Esophagus squamous epithelium (tissue), 5 donors: ENCODE data around the gene CGA. TPM values are rescaled to one million over a fixed set of nuclear protein-coding genes. Genes with fewer than 3 reads are reported as not detected.

Experiments
- DNase-seq: peaks from one replicate; lab custom pipeline; 2025; lab: John Stamatoyannopoulos, UW
- H3K27ac ChIP-seq, 4 donors: fragments of 200-600 bp; sonication (generic); one replicate each; pipeline ENCODE4 v1.5.1; 2016 to 2019; ENCODE audit warnings: mild to moderate bottlenecking in 1 of 4
- H3K27me3 ChIP-seq, 4 donors: fragments of 200-600 bp; sonication (generic); 1 replicate in 3 of 4; 2 replicates in 1 of 4; pipeline versions ENCODE4 v1.5.1 to v1.6.0; 2017 to 2021; ENCODE audit warnings: antibody characterized with exemption in 1 of 4
- H3K36me3 ChIP-seq, 3 donors: fragments of 200-600 bp; sonication (generic); one replicate each; pipeline ENCODE4 v1.5.1; 2016 to 2019
- H3K4me1 ChIP-seq, 3 donors: fragments of 200-600 bp; sonication (generic); one replicate each; pipeline ENCODE4 v1.5.1; 2017 to 2019
- H3K4me3 ChIP-seq, 4 donors: fragments of 200-600 bp; sonication (generic); 1 replicate in 3 of 4; 2 replicates in 1 of 4; pipeline ENCODE4 v1.5.1; 2016 to 2019; ENCODE audit warnings: mild to moderate bottlenecking in 2 of 4, moderate library complexity in 1 of 4
- H3K9me3 ChIP-seq, 3 donors: fragments of 200-600 bp; sonication (generic); one replicate each; pipeline ENCODE4 v1.5.1; 2016 to 2019
- CTCF ChIP-seq, 6 experiments: fragments of 450-650 bp in 4 of 6; fragments of 200-600 bp in 2 of 6; sonication (generic) in 2 of 6; IDR thresholded peaks; one replicate each; pipeline ENCODE4 v1.5.1; 2016 to 2019; ENCODE audit warnings: antibody characterized with exemption in 6 of 6, mild to moderate bottlenecking in 4 of 6, moderate library complexity in 4 of 6
- POLR2A ChIP-seq, 4 donors: fragments of 450-650 bp; IDR thresholded peaks; one replicate each; pipeline ENCODE4 v1.6.1; 2017; ENCODE audit warnings: antibody characterized with exemption in 4 of 4, mild to moderate bottlenecking in 4 of 4, moderate library complexity in 3 of 4
- WGBS, 2 donors: methylation state at CpG; one replicate each; pipeline ENCODE4 v1.1.5; 2018; 5-methylcytosine and 5-hydroxymethylcytosine counted together
- intact Hi-C: fragments of 100-400 bp; cut with DNase I; formaldehyde crosslinking; loops from one replicate; pipeline ENCODE4 v1.15.0; 2022
- total RNA-seq, 4 donors: library from RNA; depleted of rRNA; stranded (reverse); fragments of >200 nt; gene quantifications; one replicate each; pipeline ENCODE4 v1.1.0, GENCODE V29; 2016
- donor health status: DM: yes; HTN: yes; CAD: no.

The CGA gene
- total RNA-seq, 4 donors from 2014 or later, result not detected

DNA sequence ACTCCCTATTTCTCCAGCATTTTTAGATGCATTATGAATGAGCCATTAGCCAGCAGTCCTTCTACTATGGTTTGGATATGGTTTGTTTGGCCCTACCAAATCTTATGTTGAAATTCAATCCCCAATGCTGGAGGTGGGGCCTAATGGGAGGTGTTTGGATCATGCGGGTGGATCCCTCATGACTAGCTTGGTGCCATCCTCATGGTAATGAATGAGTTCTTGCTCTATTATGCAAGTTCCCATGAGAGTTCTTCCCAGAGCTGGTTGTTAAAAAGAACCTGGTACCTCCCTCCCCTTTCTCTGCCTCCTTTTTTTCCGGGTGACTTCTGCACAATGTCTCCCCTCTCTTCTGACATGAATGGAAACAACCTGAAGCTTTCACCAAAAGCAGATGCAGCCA, 6.2 kb upstream of the CGA start:
- intact Hi-C loops, result no loop called here
- Histone ChIP-seq H3K36me3 (no peaks in the 10 kb centered on the region), H3K27me3 (peaks cover 0 to 4% (median 0%) of the 10 kb centered on the region in 4 donors), H3K4me3 (no peak overlapping the region), H3K4me1 (no peaks in the 10 kb centered on the region), H3K9me3 (no peaks in the 10 kb centered on the region), H3K27ac (no peak overlapping the region)
- TF ChIP-seq CTCF (IDR thresholded peaks at IDR 0.05), result no peak
- no peak for TF ChIP-seq POLR2A (IDR thresholded peaks at IDR 0.05)
- DNase-seq, result no peak
- 72 to 89% methylated on average over 2 of the region's 2 CpGs for WGBS, 2 donors

DNA sequence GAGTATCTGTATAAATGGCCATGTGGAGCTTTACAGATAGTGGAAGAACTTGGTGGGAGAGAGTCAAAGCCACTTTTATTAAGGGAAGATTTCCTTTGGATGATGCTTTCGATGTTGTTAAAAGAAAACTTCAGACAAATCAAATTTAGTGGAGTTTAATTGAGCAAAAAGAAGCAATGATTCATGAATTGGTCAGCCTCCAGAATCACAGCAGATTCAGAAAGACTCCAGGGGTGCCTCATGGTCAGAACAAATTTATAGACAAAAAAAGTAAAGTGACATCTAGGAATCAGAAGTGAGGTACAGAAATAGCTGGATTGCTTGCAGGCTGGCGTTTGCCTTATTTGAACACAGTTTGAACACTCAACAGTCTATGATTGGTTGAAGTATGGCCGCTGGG, 5.3 kb upstream of the CGA start:
- no peaks in the 10 kb centered on the region for H3K9me3 ChIP-seq
- peaks cover 0 to 7% (median 0%) of the 10 kb centered on the region in 4 donors for H3K27me3 ChIP-seq
- 68 to 73% methylated on average over 3 of the region's 3 CpGs for WGBS, 2 donors
- TF ChIP-seq POLR2A (IDR thresholded peaks at IDR 0.05) (no peak), CTCF (IDR thresholded peaks at IDR 0.05) (no peak)
- intact Hi-C loops, result no loop called here
- no peak overlapping the region for H3K27ac ChIP-seq
- no peak overlapping the region for H3K4me3 ChIP-seq
- no peak for DNase-seq
- H3K4me1 ChIP-seq, result no peaks in the 10 kb centered on the region
- no peaks in the 10 kb centered on the region for H3K36me3 ChIP-seq

DNA sequence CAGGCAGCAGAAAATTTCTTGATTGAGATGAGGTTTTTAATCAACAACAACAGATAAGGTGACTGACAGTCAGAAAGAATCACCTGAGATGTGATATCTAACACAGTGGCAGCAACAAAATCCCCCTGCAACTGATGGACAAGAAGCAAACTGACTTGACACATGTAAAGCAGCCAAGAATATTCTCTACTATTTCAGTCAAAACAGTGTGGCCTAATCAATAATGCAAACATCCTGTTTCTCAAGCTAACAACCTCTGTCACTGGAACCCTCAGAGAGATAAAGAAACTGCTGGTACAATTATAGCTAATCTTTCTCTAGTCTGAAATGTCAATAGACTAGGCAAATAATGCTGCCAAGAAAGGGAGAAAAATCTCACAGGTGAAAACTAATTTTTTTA, 4.6 kb upstream of the CGA start:
- H3K9me3 ChIP-seq, result no peaks in the 10 kb centered on the region
- TF ChIP-seq CTCF (IDR thresholded peaks at IDR 0.05) (no peak), POLR2A (IDR thresholded peaks at IDR 0.05) (no peak)

DNA sequence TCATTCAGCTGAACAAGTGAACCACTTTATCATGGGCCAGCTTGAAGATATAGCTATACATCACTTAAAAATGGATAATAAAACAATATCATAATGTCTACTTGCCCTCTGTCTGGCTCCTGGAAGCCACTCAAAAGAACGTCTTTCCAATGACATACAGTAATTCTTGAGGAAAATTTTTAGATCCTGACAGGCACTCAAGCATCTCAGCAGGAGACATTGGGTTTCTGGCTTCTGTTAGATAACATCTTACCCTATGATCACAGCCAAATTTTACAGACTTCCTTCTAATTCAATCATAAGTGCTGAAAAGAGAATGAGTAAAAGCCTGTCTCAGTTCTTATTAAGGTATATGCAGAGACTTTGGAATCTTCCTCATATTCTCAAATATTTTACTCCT, 330 bp downstream of the CGA start:
- 28 to 68% methylated on average over 1 of the region's 1 CpG for WGBS, 2 donors
- TF ChIP-seq POLR2A (IDR thresholded peaks at IDR 0.05), result no peak
- no peak for TF ChIP-seq CTCF (IDR thresholded peaks at IDR 0.05)
- intact Hi-C loops, result no loop called here
- H3K4me3 ChIP-seq, result no peak overlapping the region
- H3K27me3 ChIP-seq, result peaks cover 0 to 7% (median 0%) of the 10 kb centered on the region in 4 donors
- no peaks in the 10 kb centered on the region for H3K9me3 ChIP-seq
- no peak overlapping the region for H3K27ac ChIP-seq
- H3K36me3 ChIP-seq, result no peaks in the 10 kb centered on the region
- no peak for DNase-seq
- no peaks in the 10 kb centered on the region for H3K4me1 ChIP-seq

More for the DNA sequence above, 4.6 kb upstream of the CGA start:
- no peak overlapping the region for H3K27ac ChIP-seq
- no peaks in the 10 kb centered on the region for H3K4me1 ChIP-seq
- H3K27me3 ChIP-seq, result peaks cover 0 to 7% (median 0%) of the 10 kb centered on the region in 4 donors
- no peak overlapping the region for H3K4me3 ChIP-seq
- intact Hi-C loops, result no loop called here
- H3K36me3 ChIP-seq, result no peaks in the 10 kb centered on the region
- no peak for DNase-seq

GRCh38 chr6:87093651-87094050, 1.3 kb downstream of the CGA start:
- Histone ChIP-seq H3K27ac (no peak overlapping the region), H3K27me3 (peaks cover 0 to 7% (median 0%) of the 10 kb centered on the region in 4 donors), H3K36me3 (no peaks in the 10 kb centered on the region), H3K9me3 (no peaks in the 10 kb centered on the region), H3K4me3 (no peak overlapping the region), H3K4me1 (no peaks in the 10 kb centered on the region)
- no peak for TF ChIP-seq POLR2A (IDR thresholded peaks at IDR 0.05)
- TF ChIP-seq CTCF (IDR thresholded peaks at IDR 0.05), result no peak
- intact Hi-C loops, result no loop called here
- WGBS, 2 donors, result 47 to 53% methylated on average over 2 of the region's 2 CpGs
- DNase-seq, result no peak
